COLO829 (cell line): ENCODE data around the gene TEX13A.
A peak's percentile ranks its signal among the peaks of the same experiment; 100 is the strongest.
"Not testable (repeated sequence)": the region's sequence is repeated elsewhere in the genome, so short reads cannot be mapped to it uniquely, and the experiment has no call there.

ENCODE experiments used
- DNase-seq: peaks from one replicate; pipeline ENCODE4 v3.0.0; 2012; ENCODE audit warnings: low spot score

The TEX13A gene

GRCh38 chrX:105220636-105221035, at the start of gene TEX13A:
Gene TEX13A, minus strand, starts transcription at chrX:105220694. Its CDS starts 297 bp downstream, at chrX:105220397.
- DNase-seq: no peak

DNA sequence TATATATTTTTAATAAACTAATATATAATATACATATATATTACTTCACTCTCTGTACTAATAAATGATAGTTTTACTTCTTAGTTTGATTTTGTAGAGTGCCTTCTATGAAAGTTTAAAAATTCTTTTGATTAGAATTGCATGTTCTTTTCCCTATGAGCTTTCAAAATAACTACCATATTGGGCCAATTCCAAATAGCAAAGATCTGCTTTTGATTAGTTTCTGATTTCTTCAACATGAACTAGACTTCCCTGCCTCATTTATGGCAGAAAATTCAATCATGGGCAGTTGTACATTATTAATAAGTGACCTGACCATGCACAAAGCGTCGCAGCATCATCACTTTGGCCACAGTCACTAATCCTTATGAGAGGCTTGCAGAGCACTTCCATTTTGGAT, 48.9 kb upstream of the TEX13A start:
- no peak for DNase-seq

DNA sequence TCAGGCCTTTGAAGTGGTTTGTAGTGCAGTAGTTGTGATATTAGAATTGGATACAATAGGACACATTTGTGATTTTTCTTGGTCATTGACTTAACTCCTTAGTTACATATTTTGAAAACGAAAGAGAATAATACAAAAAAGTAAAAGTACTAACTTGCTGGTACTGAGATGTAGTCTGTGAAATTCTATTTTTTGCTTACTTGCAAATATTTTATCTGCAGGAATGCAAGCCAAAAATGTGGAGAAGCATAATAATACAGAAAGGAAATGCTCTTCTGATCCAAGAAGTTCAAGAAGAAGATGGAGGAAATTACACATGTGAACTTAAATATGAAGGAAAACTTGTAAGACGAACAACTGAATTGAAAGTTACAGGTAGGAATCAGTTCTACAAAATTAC, 46.7 kb upstream of the TEX13A start:
- DNase-seq: no peak

GRCh38 chrX:105266456-105266855, 46.0 kb upstream of the TEX13A start:
- no peak for DNase-seq

DNA sequence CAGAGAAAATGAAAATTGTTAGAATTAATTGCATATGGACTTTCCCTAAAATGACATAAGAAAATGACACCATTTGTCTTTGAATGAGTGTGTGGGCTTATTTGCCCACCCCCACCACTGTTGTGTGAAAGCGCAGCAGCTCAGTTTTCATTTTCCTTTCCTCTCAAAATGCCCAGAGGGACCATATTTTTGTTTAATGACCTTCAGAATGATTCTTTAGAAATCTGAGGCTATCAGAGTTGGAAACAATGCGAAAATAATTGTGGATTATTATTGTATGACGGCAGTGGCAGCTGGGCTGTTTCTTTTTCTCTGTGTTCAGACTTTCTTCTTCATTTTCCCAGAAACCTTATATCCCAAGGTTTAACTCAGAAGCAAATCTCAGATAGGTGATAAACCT, 44.6 kb upstream of the TEX13A start:
- no peak for DNase-seq

- no peak for DNase-seq
These were observed 43.3 kb upstream of the TEX13A start for GRCh38 chrX:105263801-105264200.

DNA sequence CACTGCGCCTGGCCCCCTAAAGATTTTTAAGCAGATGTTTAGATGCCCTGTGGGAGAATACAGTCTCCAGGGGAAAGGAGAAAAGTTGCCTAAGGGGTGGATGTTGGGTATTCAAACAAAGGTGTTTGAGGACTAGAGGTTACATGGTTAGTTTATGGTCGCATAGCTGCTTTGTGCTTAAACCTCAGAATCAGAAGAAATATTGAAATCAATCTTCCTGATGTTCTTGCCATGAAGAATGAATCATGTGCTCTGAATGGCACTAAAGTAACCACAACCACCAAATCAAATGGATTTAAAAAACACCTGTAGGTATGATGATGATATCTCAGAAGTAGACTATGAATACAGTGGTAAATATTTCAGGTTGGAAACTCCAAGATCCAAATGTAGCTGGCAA, 42.7 kb upstream of the TEX13A start:
- DNase-seq: no peak

DNA sequence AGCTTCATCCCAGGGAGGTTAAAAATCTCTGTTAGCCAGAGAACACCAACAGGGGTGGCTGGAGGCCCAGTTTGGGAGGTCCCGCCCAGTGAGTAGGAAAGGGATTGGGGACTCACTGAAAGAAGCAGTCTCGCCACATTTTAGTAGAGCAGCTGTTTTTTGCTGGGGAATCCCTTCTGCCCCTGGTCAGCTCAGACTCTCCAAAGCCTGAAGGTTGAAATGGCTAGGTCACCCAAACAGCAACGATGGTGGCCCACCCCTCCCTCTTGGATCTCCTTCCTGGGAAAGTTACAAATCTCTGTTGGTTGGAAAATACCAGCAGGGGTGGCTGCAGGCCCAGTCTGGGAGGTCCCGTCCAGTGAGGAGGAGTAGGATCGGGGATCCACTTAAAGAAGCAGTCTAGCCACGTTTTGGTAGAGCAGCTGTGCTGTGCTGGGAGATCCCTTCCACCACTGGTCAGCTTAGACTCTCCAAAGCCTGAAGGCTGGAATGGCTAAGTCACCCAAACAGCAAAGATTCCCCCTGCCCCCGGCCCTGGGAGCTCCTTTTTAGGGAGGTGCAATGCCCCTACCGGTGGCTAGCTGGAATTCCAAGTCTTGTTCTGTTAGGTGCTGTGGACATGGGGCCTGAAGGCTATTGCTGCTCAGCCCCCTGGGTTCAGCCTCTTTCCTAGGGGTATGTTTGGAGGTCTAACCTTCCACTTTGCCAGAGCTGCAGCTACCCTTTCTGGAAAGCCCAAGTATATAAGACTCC, 40.0 kb upstream of the TEX13A start:
- no peak for DNase-seq

DNA sequence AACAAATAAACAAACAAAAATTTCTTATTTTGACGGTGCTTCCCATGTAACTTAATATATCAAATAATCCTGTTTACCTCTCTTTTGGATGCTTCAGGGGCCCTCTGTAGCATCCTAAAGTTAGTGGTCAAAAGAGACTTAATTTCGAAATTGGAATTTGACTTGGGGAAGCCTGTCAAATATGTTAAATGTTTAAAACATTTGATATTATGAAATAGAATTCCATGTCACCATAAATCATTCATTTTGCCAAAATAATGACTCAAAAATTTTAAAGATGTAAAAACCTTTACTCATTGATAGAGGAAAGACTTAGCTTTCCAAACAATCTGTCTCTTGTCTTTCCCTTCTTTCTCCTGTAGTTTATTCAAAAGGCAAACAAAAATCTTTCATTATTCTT, 20.6 kb upstream of the TEX13A start:
- no peak for DNase-seq

GRCh38 chrX:105237407-105237806, 16.9 kb upstream of the TEX13A start:
- DNase-seq: not testable (repeated sequence)

DNA sequence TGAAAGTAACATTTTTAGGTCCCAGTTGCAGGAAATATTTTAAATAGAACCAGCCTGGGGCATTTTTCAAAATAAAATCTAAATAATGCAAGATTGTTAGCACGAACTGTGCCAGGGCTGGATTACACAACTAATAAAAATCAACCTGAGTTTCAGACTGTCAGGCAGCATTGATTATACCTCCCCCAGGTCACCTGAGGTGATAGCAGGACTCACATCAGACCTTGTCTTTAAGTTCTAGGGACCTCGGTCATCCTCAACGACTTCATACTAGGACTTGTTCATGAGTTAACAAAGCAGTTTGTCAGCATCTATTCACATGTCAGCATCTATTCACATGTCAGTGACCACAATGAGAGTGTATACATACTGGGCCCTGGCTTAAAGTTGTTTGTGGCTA, 8.7 kb upstream of the TEX13A start:
- no peak for DNase-seq

- DNase-seq: no peak
These were observed 8.1 kb upstream of the TEX13A start for GRCh38 chrX:105228602-105229001.

DNA sequence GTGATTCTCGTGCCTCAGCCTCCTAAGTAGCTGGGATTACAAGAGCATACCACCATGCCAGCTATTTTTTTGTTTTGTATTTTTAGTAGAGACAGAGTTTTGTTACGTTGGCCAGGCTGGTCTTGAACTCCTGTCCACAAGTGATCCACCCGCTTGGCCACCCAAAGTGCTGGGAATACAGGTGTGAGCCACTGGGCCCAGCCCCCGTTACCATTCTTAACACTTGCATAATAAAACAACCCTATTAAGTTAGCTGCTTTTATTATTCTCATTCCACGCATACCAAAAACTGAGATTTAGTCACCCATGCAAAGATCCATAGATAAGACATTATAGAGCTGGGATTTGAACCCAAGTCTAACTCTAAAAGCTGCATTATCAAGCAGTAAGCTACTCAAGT, 6.0 kb upstream of the TEX13A start:
- DNase-seq: no peak

- DNase-seq: no peak
These were observed 880 bp upstream of the TEX13A start for GRCh38 chrX:105221374-105221773.

DNA sequence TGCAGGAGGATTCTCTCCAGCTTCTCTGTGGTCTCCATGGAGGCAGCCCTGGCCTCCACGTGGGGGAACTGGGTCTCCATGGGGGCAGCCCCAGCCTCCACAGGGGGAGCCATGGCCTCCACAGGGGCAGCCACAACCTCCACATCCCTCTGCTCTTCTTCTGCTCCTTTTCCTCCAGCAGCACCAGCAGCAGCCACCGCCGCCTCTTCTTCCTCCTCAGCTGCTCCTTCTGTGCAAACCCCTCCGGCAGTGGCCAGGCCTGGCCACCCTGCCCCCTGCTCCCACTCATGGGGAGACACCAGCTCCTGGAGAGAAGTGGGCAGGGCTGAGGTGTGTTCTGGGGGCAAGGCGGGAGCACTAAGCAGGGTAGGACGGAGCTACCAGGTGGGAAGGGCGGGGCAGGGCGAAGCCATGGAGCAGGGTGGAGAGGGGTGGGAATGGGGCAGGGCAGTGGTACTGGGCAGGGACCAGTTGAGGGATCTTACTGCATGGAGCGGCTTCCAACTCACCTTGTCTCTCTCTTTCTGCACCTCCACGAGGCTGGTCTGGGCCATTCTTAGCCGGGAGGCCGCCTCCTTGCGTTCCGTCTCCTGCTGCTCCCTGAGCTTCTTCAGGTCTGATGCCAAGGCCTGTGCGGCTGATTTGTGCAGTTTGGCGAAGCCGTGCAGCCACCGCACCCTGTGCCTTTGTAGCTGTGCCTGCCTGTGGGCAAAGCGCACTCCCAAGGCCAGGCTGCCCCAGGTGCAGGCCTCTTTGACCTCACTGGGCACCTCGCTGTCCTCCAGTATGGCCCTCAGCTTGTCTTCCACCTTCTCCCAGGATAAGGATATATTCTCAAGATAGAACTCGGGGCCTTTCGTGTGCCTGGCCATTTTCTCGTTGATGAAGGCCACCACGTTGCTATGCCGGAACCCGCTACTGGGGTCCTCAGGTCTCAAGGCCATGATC, 766 bp downstream of the TEX13A start:
- DNase-seq: no peak

GRCh38 chrX:105211066-105211575, 9.4 kb downstream of the TEX13A start:
- DNase-seq: no peak

DNA sequence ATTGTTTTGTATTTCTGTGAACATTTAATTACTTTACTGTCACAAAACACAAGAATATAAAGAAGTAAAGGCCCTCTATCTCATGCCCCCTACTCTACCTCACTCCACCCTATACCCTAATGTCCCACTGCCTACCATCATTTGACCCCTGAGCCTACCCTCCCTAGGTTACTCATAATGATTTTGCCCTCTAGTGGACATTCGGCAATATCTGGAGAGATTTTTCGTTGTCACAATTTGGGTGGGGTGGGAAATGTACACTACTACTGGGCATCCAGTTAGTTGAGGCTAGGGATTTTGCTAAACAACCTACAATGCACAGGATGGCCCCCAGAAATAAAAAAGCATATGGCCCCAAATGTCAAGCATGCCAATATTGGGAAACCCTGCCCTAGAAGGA, 10.2 kb downstream of the TEX13A start:
- DNase-seq: no peak

- DNase-seq: no peak
These were observed 11.1 kb downstream of the TEX13A start for GRCh38 chrX:105209406-105209805.

- DNase-seq: peak; percentile 7
These were observed 28.6 kb downstream of the TEX13A start for GRCh38 chrX:105191878-105192277.

DNA sequence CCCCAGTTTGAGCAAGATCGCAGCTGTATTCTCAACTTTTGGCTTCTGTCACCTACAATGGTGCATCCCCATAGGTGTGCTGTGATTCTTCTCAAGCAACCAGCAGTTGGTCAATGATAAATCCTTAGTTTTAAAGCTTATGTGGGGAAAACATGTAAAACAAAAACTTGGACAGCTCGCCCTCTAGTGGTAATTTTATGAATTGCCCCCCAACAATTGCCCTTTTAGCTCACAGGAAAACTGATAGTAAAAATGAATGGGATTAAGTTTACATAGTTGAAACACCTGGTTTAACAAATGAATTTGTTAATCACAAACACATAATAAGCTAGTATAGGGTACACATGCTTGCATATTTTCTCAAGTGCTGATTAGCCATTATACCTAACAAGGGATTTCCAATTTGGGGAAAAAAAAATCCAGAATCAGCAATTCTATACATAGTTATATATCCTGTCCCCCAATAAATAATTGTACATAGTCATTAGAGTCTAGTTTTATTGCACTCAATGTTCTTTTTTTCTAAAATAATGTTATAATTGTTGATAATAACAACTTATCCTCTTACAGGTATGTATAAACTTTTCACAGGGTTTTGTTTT, 30.1 kb downstream of the TEX13A start:
- no peak for DNase-seq

GRCh38 chrX:105189093-105189492, 31.4 kb downstream of the TEX13A start:
- no peak for DNase-seq

- no peak for DNase-seq
These were observed 40.9 kb downstream of the TEX13A start for GRCh38 chrX:105179644-105180043.

DNA sequence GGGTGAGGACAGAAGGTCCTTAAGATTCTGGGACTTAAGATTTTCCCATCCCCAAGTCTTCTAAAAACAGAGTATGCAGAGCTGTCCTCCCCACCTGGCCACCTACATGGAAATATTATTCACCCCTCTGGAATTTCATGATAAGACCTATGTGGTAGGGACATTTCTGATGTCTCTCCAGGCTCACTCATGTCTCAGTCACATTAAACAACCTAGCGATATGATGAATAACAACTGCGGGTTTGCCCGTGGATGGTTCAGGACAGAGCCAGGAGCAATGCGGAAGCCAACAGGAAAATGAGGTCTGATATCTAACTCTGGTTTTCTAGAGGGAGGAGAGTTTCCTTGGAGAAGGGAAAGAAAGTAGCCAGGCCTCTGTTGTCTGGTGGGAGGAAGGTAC, 47.4 kb downstream of the TEX13A start:
- no peak for DNase-seq
